Measurements from ENCODE around the gene ABCC8. TPM values are rescaled to one million over a fixed set of nuclear protein-coding genes. Genes with fewer than 3 reads are reported as not detected.

The ABCC8 gene
- total and polyA plus RNA-seq, 9 donors: 0.38 to 1.8 (median 0.71) TPM; not detected in 2

DNA sequence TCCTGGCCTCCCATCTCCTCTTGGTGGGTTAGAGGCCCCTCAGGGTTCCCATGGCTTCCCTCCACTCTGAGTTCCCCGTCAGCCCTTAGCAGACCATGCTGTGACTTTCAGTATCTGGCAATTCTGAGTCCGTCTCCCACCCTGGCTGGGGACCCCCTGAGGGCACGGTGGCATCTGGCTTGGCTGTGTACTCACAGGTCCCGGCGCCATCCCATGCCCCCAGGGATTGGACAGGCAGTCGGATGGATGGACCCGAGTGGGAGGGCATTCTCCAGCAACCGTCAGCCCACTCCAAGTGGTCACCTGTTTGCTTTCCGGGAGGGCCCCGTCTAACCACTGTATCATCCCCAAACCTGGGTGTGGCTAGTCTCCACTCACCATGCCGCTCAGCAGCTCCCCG lies 24.0 kb upstream of the ABCC8 start:
- H3K27me3 ChIP-seq: no peaks in the 10 kb centered on the region
- H3K9me3 ChIP-seq: no peaks in the 10 kb centered on the region
- no peak for DNase-seq
- no peak overlapping the region for H3K27ac ChIP-seq
- no peak overlapping the region for H3K4me3 ChIP-seq
- intact Hi-C loops (cut with DNase I): loop anchor here in 3 of 4 donors (5.0 to 10.0 kb wide), 3 partner anchors 108 to 118 kb away; partner anchors contain the start of gene KCNJ11 (in 1 of the 3)
- TF ChIP-seq CTCF (IDR thresholded peaks at IDR 0.05) (no peak), EP300 (IDR thresholded peaks at IDR 0.05) (no peak), POLR2A (IDR thresholded peaks at IDR 0.05) (no peak)
- 90 to 93% (median 93%) methylated on average over 12 of the region's 12 CpGs for WGBS, 3 donors
- H3K4me1 ChIP-seq (ENCODE audit: insufficient read depth): no peaks in the 10 kb centered on the region
- no peaks in the 10 kb centered on the region for H3K36me3 ChIP-seq

DNA sequence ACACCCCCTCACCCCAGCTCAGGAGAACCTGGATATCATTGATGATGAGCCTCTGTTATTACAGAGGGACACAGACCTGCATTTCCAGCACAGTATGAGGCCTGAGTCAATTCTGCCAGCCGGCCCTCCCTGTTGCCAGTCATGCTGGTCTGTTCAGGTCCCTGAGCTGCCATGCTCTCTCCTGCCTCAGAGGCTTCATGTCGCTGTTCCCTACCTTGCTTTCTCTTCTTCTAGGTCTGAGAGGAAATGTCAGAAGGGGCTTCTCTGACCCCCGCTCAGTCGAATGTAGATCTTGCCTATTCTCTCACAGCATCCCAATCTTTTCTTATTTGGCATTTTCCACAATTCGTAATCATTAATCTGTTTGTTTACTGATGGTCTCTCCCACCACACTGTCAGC lies 21.8 kb upstream of the ABCC8 start:
- DNase-seq: no peak
- H3K27me3 ChIP-seq: no peaks in the 10 kb centered on the region
- H3K27ac ChIP-seq: no peak overlapping the region
- intact Hi-C loops (cut with DNase I): no loop called here
- TF ChIP-seq POLR2A (IDR thresholded peaks at IDR 0.05) (no peak), EP300 (IDR thresholded peaks at IDR 0.05) (no peak), CTCF (IDR thresholded peaks at IDR 0.05) (no peak)
- 54 to 71% (median 66%) methylated on average over 5 of the region's 5 CpGs for whole genome bisulfite sequencing, 3 donors
- H3K36me3 ChIP-seq: no peaks in the 10 kb centered on the region
- H3K4me1 ChIP-seq (ENCODE audit: insufficient read depth): no peaks in the 10 kb centered on the region
- H3K4me3 ChIP-seq: no peak overlapping the region
- H3K9me3 ChIP-seq: no peaks in the 10 kb centered on the region

GRCh38 chr11:17498058-17498457 lies 21.4 kb upstream of the ABCC8 start:
- TF ChIP-seq POLR2A (IDR thresholded peaks at IDR 0.05): no peak
- no peak for TF ChIP-seq EP300 (IDR thresholded peaks at IDR 0.05)
- no peak for TF ChIP-seq CTCF (IDR thresholded peaks at IDR 0.05)
- Histone ChIP-seq H3K27me3 (no peaks in the 10 kb centered on the region), H3K36me3 (no peaks in the 10 kb centered on the region), H3K4me1 (ENCODE audit: insufficient read depth) (no peaks in the 10 kb centered on the region), H3K27ac (no peak overlapping the region), H3K9me3 (no peaks in the 10 kb centered on the region), H3K4me3 (no peak overlapping the region)
- DNase-seq: no peak
- WGBS, 3 donors: 43 to 53% (median 51%) methylated on average over 4 of the region's 4 CpGs
- intact Hi-C loops (cut with DNase I): no loop called here

GRCh38 chr11:17496406-17496805 lies 19.8 kb upstream of the ABCC8 start:
- WGBS, 3 donors: 50 to 59% (median 52%) methylated on average over 7 of the region's 7 CpGs
- H3K4me1 ChIP-seq (ENCODE audit: insufficient read depth): no peaks in the 10 kb centered on the region
- H3K9me3 ChIP-seq: no peaks in the 10 kb centered on the region
- intact Hi-C loops (cut with DNase I): no loop called here
- no peak overlapping the region for H3K27ac ChIP-seq
- TF ChIP-seq POLR2A (IDR thresholded peaks at IDR 0.05): no peak
- TF ChIP-seq CTCF (IDR thresholded peaks at IDR 0.05): no peak
- TF ChIP-seq EP300 (IDR thresholded peaks at IDR 0.05): no peak
- H3K36me3 ChIP-seq: no peaks in the 10 kb centered on the region
- no peak for DNase-seq
- no peak overlapping the region for H3K4me3 ChIP-seq
- H3K27me3 ChIP-seq: no peaks in the 10 kb centered on the region

Measured in ovary (tissue), 9 donors.